Stimulated activated CD8-positive, alpha-beta memory T cell treated with anti-CD3 and anti-CD28 coated beads, Interleukin-7, amount 100 ng/mL, for 24 hours (primary cell): ENCODE data around the gene VASP.

Experiments used
- DNase-seq: peaks from one replicate; pipeline ENCODE4 v3.0.0-alpha.2; 2020; ENCODE audit warnings: low read depth

Gene VASP

GRCh38 chr19:45506989-45507871, at the start of gene VASP:
Gene VASP, plus strand, starts transcription at chr19:45507479. Its CDS starts 293 bp downstream, at chr19:45507772.
- DNase-seq, result peak; percentile 80

- no peak for DNase-seq
Measured at GRCh38 chr19:45457776-45458175, 49.5 kb upstream of the VASP start.

GRCh38 chr19:45460807-45461347, 46.4 kb upstream of the VASP start:
- DNase-seq, result no peak

- DNase-seq, result no peak
Measured at GRCh38 chr19:45462174-45462573, 45.1 kb upstream of the VASP start.

GRCh38 chr19:45463241-45463640, 44.0 kb upstream of the VASP start:
- no peak for DNase-seq

- DNase-seq, result no peak
Measured at GRCh38 chr19:45464274-45464673, 43.0 kb upstream of the VASP start.

GRCh38 chr19:45464852-45465441, 42.3 kb upstream of the VASP start:
- no peak for DNase-seq

- DNase-seq, result no peak
Measured at GRCh38 chr19:45467115-45467455, 40.2 kb upstream of the VASP start.

- DNase-seq, result peak; percentile 84
Measured at GRCh38 chr19:45467456-45468158, 39.7 kb upstream of the VASP start, which contains the start of gene FOSB. Gene FOSB, plus strand, starts transcription at chr19:45467996. Its CDS starts 591 bp downstream, at chr19:45468587.

- no peak for DNase-seq
Measured at GRCh38 chr19:45468159-45468651, 39.1 kb upstream of the VASP start.

GRCh38 chr19:45468803-45469131, 38.5 kb upstream of the VASP start:
- no peak for DNase-seq

GRCh38 chr19:45469132-45469944, 37.9 kb upstream of the VASP start:
- DNase-seq, result peak; percentile 83

GRCh38 chr19:45469945-45470761, 37.1 kb upstream of the VASP start:
- no peak for DNase-seq

- DNase-seq, result no peak
Measured at GRCh38 chr19:45470762-45471081, 36.6 kb upstream of the VASP start.

- no peak for DNase-seq
Measured at GRCh38 chr19:45471111-45471930, 36.0 kb upstream of the VASP start.

- DNase-seq, result no peak
Measured at GRCh38 chr19:45471931-45472562, 35.2 kb upstream of the VASP start.

- no peak for DNase-seq
Measured at GRCh38 chr19:45472563-45473366, 34.5 kb upstream of the VASP start.

GRCh38 chr19:45473367-45473681, 34.0 kb upstream of the VASP start:
- no peak for DNase-seq
